Jurkat, Clone E6-1 (cell line): ENCODE results near the gene DCAF6.
A peak's percentile ranks its signal among the peaks of the same experiment; 100 is the strongest.
"Not testable (repeated sequence)": the region's sequence is repeated elsewhere in the genome, so short reads cannot be mapped to it uniquely, and the experiment has no call there.

Source experiments
- DNase-seq: peaks from one replicate; pipeline ENCODE4 v3.0.0-alpha.2; 2011; ENCODE audit warnings: low read depth, low spot score
- H3K4me3 ChIP-seq: 2 replicates; pipeline ENCODE4 v1.5.1; 2011; ENCODE audit warnings: mild to moderate bottlenecking, low read length, control low read depth, moderate library complexity

Gene DCAF6

DNA sequence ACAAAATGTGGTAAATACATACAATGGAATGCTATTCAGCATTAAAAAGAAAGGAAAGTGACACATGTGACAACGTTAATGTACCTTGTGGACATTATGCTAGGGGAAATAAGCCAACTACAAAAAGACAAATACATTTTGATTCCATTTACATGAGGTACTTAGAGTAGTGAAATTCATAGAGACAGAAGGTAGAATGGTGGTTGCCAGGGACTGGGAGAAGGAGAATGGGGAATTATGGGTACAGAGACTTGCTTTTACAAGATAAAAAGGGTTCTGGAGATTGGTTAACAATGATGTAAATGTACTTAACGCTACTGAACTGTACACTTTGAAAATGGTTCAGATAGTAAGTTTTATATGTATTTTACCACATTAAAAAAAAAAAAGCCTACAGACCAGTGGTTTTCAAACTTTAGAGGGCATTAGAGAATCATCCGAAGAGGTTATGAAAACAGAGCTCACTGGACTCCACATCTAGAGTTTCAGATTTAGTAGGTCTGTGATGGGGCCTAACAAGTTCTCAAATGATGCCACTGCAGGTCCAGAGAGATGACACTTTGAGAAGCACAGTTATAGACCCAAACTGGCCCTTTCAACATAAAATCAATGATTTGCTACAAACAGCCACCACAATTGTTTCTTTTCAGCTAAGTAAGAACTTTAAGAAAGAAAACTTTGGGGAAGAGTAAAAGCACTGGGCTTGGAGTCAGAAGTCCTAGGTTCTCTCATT is 13.0 kb upstream of the DCAF6 start:
- DNase-seq, result no peak
- no peak overlapping the region for H3K4me3 ChIP-seq

DNA sequence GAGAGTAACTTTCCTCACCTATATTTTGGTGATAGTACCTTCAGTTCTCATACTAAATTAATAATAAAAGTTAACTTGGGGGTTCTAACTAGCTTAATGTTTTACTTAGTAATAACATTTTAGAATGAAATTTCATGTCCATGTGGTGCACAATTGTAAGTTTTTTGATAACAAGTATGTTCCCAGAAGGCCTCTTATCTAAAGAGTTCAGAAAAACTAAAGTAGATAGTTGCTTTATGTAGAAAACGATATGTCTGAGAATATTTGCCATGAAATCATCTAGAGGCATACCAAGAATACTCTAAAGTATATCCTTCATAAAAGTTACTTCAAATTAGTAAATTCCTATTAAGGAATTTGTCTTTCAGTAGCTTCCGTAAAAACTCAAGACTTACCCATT is 12.4 kb upstream of the DCAF6 start:
- H3K4me3 ChIP-seq, result no peak overlapping the region
- no peak for DNase-seq

DNA sequence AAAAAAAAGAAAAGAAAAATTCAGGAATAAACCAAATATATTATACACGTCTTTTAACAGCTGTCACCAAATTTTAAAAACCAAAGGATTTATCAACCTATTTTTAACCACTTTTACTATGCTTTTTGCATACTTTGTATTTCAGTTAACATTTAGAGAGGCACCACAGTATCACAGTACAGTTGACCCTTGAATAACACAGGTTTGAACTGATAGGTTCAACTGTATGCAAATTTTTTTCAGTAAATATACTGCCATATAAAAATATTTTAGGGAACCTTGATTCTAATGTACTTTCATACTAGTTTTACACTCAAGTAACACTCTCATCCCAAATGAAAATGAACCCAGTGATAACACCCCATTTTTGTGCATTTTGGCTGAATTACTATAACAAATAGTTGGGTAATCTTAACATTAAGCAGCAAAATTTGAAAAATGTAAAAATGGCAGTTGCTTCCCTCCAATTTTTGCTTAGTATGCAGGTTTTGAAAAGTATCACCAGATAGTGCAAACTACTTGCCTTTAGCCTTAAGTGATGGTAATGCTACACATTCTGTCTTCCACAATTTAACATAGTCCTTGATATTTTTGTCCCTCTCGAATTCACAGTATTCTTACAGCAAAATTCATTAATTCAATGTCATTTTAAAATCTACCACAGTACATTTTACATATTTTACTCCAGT is 11.8 kb upstream of the DCAF6 start:
- no peak for DNase-seq
- H3K4me3 ChIP-seq, result no peak overlapping the region

DNA sequence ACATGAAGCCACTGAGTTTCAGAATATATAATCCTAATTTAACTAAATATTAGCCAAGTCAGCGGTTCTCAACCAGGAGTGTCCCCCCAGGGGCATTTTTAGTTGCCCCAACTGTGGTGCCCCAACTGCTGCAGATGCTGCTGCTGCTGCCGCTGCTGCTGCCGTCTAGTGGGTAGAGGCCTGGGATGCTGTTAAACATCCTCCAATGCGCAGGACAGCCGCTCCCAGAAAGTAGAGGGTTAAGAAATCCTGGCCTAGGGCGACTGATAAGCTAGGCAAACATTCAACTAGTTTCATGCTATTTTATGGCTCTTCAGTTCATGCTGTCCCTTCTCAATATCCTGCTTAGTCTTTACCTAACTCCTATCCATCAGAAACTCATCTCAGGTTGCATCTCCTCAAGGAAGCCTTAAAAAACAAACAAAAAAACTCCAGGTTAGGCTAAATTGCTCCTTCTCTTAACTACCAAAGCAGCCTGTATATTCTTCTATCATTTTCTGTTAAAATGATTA is 9.9 kb upstream of the DCAF6 start:
- no peak overlapping the region for H3K4me3 ChIP-seq
- no peak for DNase-seq

DNA sequence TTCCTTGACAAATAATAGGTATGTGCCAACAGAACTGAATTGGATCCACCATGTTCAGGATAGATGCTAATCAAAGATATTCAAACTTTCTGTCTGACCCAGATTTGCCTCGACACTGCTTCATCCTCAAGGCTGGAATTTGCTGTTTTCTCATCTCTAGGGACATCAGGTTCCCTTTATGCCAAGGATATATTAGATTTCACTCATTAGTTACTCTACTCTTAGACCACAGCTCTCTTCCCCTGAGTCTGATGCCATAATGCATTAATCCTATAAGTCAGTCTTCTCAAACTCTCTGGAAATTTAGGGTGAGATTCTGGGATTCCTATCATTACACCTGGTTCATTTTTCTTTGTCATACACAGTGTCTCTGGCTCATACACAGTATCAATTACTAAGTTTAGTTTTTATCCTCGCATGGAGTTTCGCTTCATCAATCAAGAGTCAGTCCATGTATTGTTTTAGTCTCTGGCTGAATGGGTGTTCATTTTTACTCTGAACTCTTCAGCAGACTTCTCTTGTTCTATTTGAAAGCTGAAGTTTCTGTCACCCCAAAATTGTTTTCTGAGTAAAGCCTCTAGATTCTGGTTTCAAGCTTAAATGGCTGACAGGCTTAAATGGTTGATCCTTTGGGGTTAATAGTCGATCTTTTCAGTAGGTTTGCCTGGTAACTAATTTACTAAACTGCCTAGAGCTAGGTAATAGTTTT is 9.3 kb upstream of the DCAF6 start:
- DNase-seq, result no peak
- no peak overlapping the region for H3K4me3 ChIP-seq

DNA sequence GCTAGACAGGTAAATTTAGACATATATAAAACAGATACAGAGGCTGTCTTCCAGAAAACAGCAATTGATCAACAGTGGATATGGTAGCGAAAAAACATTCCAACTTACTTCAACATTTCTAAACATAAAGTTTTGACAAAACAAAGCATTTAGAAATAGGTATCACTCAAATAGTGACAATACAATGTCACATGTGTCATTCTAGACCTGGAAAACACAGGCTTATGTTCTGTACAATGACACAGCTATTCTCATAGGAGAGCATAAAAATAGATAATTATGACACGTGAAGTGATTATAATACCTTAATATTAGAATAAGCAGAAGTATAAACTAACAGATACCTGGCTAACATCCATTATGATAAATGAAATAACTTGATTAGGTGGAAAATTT is 8.0 kb upstream of the DCAF6 start:
- DNase-seq, result no peak
- no peak overlapping the region for H3K4me3 ChIP-seq

DNA sequence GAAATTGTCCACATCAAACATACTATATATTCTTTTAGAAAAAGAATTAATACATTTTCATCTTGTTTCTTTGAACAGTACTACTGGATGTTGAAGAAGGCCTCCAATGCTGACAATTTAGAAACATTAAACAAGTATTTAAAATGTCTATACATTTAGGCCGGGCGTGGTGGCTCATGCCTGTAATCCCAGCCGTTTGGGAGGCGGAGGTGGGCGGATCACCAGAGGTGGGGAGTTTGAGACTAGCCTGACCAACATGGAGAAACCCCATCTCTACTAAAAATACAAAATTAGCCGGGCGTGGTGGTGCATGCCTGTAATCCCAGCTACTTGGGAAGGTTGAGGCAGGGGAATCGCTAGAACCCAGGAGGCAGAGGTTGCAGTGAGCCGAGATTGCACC is 7.6 kb upstream of the DCAF6 start:
- not testable (repeated sequence) for DNase-seq, H3K4me3 ChIP-seq

DNA sequence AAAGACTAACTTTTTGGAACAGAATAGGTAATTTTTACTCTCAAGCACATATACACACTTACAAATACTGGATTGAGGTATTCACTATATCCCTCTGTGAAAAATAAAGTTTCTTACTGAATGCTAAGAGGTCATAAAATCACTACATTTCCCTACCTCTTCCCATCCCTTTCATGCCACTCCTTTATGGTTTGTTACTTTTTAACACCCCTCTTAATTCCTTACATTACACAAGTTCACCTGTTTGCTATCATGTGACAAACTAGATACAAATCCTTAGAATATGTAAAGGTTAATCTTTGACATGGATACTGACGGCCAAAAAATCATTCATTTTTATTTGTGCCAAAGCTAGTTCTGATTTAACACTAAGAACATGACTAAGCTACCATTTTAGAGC is 6.8 kb upstream of the DCAF6 start:
- no peak for DNase-seq
- no peak overlapping the region for H3K4me3 ChIP-seq

DNA sequence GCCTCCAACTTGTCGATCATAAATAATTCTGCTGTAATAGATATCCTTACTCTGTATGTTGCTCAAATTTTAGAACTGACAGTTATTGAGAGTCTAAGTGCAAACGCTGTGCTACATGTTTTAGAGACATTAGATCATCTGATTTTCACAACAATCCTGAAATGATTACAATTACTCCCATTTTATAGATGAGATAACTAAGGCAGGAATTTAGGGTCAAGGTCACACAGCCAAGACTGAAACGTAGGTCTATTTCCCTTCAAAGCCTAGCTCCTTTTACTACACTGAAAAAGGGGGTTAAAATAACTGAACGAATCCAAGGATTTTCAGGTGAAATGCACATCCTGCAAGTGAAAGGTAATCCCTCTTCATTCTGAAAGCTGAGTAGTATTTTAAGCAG is 2.7 kb upstream of the DCAF6 start:
- DNase-seq, result no peak
- no peak overlapping the region for H3K4me3 ChIP-seq

DNA sequence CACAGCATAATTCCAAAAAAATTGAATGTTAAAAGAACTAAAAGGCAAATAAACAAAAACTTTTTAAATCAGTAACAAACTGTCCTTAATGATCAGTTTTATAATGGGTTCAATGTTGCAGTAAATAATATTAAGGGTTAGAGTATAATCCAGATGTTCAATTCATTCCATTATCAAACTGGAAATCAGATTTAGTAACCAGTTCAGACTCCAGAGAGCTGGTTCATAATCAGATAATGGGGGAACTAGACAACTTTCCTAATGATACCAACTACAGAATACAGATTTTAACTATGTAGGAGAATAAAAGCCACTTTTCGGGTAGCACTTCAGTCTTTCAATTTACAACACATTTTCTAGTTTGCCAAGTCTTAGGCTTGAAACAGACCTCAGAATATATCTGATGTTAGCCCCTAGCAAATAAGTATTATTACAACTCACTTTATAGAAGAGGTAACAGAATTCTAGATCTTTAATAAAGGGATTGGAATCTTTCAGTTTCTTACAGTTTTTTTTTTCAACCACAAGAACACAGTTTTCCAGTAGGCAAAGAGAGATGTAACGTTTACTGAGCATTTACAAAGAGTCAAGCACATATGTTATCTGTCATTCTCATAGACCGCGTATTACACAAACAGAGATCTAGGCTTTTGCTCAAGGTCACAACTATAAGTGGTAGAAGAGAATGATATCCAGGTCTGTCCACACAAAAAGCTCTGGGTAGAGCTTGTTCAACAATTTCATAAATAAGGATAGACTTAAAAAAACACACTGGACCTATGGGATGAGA is 1.9 kb upstream of the DCAF6 start:
- peak; percentile 8 for DNase-seq

DNA sequence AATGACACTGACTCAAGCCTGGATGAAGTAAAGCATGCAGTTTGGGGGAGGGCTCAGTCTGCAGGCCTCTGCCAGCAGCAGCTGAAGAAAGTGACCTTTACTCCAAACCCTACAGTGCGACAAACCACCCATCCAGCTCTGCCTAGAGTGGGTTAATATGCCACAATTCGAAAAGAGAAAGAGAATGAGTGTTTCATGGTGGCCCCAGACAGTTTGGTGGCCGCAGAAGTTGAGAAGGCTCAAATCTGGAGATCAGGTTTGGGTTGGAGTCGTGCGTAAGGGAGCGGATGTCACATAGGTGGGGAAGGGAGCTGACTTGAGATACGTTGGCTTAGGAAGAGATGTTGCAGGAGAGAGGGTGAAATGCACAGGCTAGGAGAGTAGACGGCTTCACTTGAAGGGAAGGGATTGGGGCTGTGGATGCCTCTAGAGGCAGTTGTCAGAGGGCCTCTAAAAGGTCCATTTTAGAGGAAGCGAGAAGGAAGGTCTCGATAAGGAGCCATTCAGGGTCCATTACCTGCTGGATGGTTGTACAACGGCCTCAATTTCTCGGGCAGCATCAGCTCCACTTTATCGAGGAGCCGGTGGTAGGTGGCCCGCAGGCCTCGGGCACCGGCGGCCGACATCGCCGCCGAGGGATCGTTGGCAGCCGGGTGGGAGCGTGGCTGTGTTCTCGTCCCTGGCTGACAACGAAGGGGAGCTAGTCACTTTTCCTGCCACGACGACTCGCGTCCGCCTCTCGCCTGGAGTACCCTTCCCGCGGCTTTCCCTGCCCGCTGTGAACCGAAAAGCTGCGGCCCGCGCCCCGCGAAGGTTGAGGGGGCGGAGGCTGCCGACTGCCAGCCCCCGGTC is 1.0 kb upstream of the DCAF6 start:
- DNase-seq, result peak; percentile 40
- H3K4me3 ChIP-seq, result peak overlapping the region; percentile 82

More for the DNA sequence above, 1.9 kb upstream of the DCAF6 start:
- peak overlapping the region; percentile 82 for H3K4me3 ChIP-seq

DNA sequence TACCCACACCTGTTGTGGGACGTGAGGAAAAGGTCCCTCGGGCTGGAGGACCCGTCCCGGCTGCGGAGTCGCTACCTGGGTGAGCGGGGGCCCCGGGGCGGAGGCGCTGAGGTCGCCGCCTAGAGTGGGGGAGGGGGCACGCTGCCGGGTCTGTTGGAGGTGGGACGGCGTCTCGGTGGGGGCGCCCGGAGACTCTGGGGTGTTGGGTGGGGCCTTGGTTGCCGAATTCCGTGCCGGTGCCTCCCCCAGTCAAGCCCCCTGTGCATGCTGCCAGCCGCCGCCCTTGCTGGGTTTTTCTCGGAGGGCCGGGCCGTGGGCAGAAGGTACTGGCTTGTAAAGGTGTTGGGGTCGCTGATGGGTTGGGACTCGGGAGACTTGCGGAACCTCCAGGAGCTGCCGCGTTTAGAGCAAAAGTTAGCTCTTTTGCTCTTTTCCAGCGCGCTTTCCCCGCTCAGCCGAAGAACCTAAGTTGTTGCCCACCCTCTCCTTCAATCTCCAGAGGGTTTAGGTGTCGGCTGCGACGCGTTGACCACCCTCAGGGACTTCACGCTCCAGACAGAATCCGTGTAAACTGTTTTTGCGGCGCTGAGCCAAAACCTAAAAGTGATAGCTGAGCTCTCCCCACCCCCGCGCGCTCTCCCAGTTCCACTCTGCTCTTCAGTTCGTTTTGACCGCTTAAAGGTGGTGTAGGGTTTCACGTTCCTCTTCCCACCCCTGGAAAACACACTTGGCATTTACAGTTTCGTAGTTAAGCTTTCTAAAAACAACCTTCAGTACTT is 636 bp downstream of the DCAF6 start, which contains the start of gene MPC2:
MPC2 (minus strand) TSS at position 143 of the 779 bp plus-strand sequence. CDS start 1,231 bp downstream, outside the sequence.
- DNase-seq, result peak; percentile 24
- peak within 1 kb of the TSS; percentile 82 for H3K4me3 ChIP-seq

DNA sequence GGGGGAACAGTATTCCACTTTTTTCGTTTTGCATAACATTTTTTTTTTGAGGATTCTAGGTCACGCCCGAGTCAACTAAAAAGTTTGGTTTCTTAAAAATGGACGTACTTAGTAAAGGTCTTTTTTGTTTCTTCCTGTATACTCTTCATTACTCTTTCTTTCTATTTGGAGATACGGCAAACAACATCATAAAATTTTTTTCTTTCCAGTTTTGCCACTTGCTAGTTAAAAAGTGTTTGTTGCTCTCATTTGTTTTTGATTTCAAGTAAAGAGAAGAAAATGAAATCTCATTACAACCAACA is 1.2 kb downstream of the DCAF6 start:
- H3K4me3 ChIP-seq, result peak overlapping the region; percentile 82
- no peak for DNase-seq

DNA sequence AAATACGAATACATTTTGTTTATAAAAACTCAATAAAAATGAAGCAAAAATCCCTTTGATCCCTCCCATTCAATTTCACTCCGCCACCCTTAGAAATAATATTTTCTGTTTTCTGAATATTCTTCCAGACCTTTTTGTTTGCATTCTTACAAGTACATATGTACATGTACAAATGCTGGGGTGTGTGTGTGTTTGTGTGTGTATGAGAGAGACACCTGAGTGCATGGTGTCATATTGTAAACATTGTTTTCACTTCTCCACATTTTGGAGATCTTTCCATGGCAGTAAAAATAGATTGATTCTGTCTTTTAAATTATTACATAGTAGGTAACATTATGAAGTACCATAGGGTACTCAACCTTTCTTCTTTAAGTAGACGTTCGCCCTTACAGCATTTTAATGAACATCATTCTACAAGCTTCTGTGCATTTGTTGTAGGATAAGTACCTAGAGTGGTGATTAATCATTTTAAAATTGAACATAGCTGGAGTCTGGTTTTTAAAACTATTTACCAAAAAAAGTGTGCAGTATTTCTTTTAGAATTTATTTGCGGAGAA is 1.7 kb downstream of the DCAF6 start:
- DNase-seq, result no peak

DNA sequence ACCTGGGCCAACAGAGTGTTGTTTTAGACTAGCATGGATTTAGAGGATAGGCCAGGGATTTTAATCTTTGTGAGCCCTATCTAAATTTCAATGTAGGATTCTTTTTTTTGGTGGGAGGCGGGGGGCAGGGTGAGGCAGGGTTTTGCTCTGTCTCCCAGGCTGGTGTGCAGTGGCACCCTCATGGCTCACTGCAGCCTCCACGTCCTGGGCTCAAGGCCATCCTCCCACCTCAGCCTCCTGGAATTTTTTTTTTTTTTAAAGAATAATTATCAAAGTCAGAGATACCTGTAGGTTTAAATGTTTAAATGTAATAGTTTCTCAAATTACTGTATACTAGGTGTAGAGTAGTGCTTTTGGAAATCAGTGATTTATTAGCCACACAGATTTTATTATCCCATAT is 3.8 kb downstream of the DCAF6 start:
- H3K4me3 ChIP-seq, result no peak overlapping the region
- no peak for DNase-seq

More for the DNA sequence above, 1.7 kb downstream of the DCAF6 start:
- peak overlapping the region; percentile 82 for H3K4me3 ChIP-seq

DNA sequence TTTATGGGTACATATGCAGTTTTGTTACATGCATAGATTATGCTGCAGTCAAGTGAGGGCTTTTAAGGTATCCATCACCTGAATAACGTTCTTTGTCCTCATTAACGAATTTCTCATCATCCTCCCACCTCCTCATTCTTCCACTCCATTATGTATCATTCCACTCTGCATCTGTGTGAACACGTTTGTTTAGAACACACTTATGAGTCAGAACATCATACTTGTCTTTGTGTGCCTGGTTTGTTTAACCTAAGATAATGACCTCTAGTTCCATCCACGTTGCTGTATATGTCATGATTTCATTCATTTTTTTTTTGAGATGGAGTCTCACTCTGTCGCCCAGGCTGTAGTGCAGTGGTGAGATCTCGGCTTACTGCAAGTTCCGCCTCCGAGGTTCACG is 7.1 kb downstream of the DCAF6 start:
- H3K4me3 ChIP-seq, result no peak overlapping the region
- no peak for DNase-seq

DNA sequence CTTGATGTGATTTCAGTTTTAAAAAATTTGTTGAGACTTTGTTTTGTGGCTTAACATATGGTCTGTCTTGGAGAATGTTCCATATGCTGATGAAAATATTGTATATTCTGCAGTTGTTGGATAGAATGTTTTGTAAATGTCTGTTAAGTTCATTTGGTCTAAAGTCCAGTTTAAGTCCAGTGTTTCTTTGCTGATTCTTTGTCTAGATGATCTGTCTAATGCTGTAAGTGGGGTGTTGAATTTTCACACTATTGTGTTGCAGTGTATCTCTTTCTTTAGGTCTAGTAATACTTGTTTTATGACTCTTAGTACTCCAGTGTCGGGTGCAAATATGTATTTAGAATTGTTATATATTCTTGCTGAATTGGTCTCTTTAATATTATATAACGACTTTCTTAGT is 11.2 kb downstream of the DCAF6 start:
- H3K4me3 ChIP-seq, result no peak overlapping the region
- no peak for DNase-seq
